Measurements from ENCODE around the gene HEPH.
A peak's percentile ranks its signal among the peaks of the same experiment; 100 is the strongest.
"Not testable (repeated sequence)": the region's sequence is repeated elsewhere in the genome, so short reads cannot be mapped to it uniquely, and the experiment has no call there.

The HEPH gene

GRCh38 chrX:66200855-66201795, 37.1 kb downstream of the HEPH start:
- in situ Hi-C loops (cut with MboI; ENCODE audit: low pct_unique_long_range_greater_than_20kb, low sequenced_read_pairs, unreplicated experiment), result loop anchor here (25.0 kb wide), 1 partner anchor 536 kb away; no protein-coding TSS in a partner anchor
- no peak for DNase-seq (ENCODE audit: low spot score)
- TF ChIP-seq CTCF (IDR thresholded peaks at IDR 0.05; ENCODE audit: extremely low read depth, insufficient read depth, missing control alignments), result peak; percentile 40

DNA sequence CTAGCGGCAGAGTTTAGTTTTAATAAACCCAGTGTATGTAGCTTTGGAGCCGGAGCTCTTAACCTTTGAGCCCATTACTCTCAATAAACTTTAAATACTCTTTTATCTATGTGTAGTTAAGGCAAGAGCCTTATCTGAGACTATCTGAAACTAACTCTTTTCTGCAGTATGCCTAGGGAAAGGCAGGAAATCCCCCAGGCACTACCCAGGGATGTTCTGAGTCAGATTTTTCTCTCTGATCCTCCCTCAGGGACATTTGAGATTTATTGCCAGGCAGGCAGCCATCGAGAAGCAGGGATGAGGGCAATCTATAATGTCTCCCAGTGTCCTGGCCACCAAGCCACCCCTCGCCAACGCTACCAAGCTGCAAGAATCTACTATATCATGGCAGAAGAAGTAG, 39.1 kb downstream of the HEPH start:
- DNase-seq (ENCODE audit: low spot score), result no peak
- in situ Hi-C loops (cut with MboI; ENCODE audit: low pct_unique_long_range_greater_than_20kb, low sequenced_read_pairs, unreplicated experiment), result loop anchor here (25.0 kb wide), 1 partner anchor 534 kb away; no protein-coding TSS in a partner anchor
- TF ChIP-seq CTCF (IDR thresholded peaks at IDR 0.05; ENCODE audit: extremely low read depth, insufficient read depth, missing control alignments), result no peak

DNA sequence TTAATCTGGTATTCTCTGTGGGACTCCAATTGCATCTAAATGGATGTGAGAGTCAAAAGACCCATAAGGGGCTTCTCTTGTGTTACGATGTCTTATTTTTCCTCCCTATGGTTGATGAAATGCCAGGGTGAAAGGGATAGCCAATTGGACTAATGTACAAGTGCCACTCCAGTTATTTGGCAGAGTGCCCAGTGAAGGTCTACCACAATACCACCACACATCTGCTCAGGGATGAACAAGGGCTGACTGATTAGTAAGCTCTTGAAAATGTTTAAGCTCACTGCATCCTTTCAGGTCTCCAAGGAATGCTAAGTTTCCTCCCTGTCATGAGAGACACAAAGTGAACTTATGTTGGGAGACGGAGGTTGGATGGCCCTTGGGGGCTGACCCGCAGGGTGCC, 57.8 kb downstream of the HEPH start:
- in situ Hi-C loops (cut with MboI; ENCODE audit: low pct_unique_long_range_greater_than_20kb, low sequenced_read_pairs, unreplicated experiment), result loop anchor here (25.0 kb wide), 1 partner anchor 515 kb away; no protein-coding TSS in a partner anchor
- no peak for DNase-seq (ENCODE audit: low spot score)

GRCh38 chrX:66232296-66232695, 68.2 kb downstream of the HEPH start:
- no peak for DNase-seq (ENCODE audit: low spot score)
- in situ Hi-C loops (cut with MboI; ENCODE audit: low pct_unique_long_range_greater_than_20kb, low sequenced_read_pairs, unreplicated experiment), result no loop called here
- no peak for TF ChIP-seq CTCF (IDR thresholded peaks at IDR 0.05; ENCODE audit: extremely low read depth, insufficient read depth, missing control alignments)

More for the DNA sequence above, 57.8 kb downstream of the HEPH start:
- TF ChIP-seq CTCF (IDR thresholded peaks at IDR 0.05; ENCODE audit: extremely low read depth, insufficient read depth, missing control alignments), result no peak

DNA sequence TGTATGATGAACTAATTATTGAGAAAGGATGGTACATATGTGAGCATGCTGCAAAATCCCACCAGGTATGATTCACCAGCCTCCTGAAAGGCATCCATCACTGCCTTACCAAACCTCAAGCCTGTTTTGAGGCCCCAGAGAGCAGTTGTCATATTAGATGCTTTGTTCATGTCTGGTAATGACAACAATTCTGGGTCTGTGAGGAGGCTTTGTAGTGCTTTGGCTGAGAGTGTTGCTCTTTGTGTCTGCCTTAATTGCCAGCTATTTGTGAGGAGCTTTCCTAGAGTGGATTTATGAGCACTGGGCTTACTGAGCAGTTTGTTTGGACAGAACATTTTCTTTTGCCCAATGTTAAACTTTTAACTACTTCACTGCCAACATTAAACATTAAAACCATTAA, 69.2 kb downstream of the HEPH start:
- in situ Hi-C loops (cut with MboI; ENCODE audit: low pct_unique_long_range_greater_than_20kb, low sequenced_read_pairs, unreplicated experiment), result no loop called here
- DNase-seq (ENCODE audit: low spot score), result no peak
- TF ChIP-seq CTCF (IDR thresholded peaks at IDR 0.05; ENCODE audit: extremely low read depth, insufficient read depth, missing control alignments), result no peak

DNA sequence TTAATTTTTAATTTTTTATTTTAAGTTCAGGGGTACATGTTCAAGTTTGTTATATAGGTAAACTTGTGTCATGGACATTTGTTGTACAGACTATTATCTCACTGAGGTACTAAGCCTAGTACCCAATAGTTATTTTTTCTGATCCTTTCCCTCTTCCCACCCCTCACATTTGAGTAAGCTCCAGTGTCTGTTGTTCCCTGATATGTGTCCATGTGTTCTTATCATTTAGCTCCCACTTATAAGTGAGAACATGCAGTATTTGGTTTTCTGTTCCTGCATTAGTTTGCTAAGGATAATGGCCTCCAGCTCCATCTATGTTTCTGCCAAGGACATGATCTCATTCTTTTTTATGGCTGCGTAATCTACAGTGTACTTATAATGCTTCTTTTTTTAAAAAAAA, 69.9 kb downstream of the HEPH start:
- in situ Hi-C loops (cut with MboI; ENCODE audit: low pct_unique_long_range_greater_than_20kb, low sequenced_read_pairs, unreplicated experiment); DNase-seq (ENCODE audit: low spot score): not testable (repeated sequence)

GRCh38 chrX:66255359-66255967, 91.4 kb downstream of the HEPH start:
- in situ Hi-C loops (cut with MboI; ENCODE audit: low pct_unique_long_range_greater_than_20kb, low sequenced_read_pairs, unreplicated experiment), result no loop called here
- no peak for TF ChIP-seq CTCF (IDR thresholded peaks at IDR 0.05; ENCODE audit: extremely low read depth, insufficient read depth, missing control alignments)
- no peak for DNase-seq (ENCODE audit: low spot score)
